Adipocyte (in vitro differentiated cells): Measurements from ENCODE around the gene THRAP3.
"Not testable (repeated sequence)": the region's sequence is repeated elsewhere in the genome, so short reads cannot be mapped to it uniquely, and the experiment has no call there.

ENCODE experiments used
- DNase-seq: peaks from one replicate; pipeline ENCODE4 v3.0.0-alpha.2; 2015; ENCODE audit warnings: low read depth
- H3K27me3 ChIP-seq: replicated peaks from 2 replicates; pipeline ENCODE4 v1.7.0; 2013; ENCODE audit warnings: mild to moderate bottlenecking, low read length, moderate library complexity; ENCODE audit not compliant: control insufficient read depth, insufficient read depth
- H3K36me3 ChIP-seq: 2 replicates; pipeline ENCODE4 v1.7.0; 2013; ENCODE audit warnings: low read length, mild to moderate bottlenecking, moderate library complexity; ENCODE audit not compliant: control insufficient read depth, insufficient read depth, severe bottlenecking
- H3K4me1 ChIP-seq: 2 replicates; pipeline ENCODE4 v1.7.0; 2013; ENCODE audit warnings: mild to moderate bottlenecking, low read length, moderate library complexity; ENCODE audit not compliant: control insufficient read depth, insufficient read depth
- H3K4me3 ChIP-seq: 2 replicates; pipeline ENCODE4 v1.7.0; 2013; ENCODE audit warnings: mild to moderate bottlenecking, low read length, moderate library complexity
- H3K9ac ChIP-seq: 2 replicates; pipeline ENCODE4 v1.7.0; 2013; ENCODE audit warnings: mild to moderate bottlenecking, low read length, moderate library complexity
- H3K9me3 ChIP-seq: 2 replicates; pipeline ENCODE4 v1.7.0; 2013; ENCODE audit warnings: mild to moderate bottlenecking, low read length, moderate library complexity; ENCODE audit not compliant: control insufficient read depth

The THRAP3 gene

GRCh38 chr1:36187800-36188593 lies 36.2 kb upstream of the THRAP3 start:
- peak overlapping the region; percentile 85 for H3K9ac ChIP-seq
- no peaks in the 10 kb centered on the region for H3K9me3 ChIP-seq
- H3K27me3 ChIP-seq, result no peaks in the 10 kb centered on the region
- H3K36me3 ChIP-seq, result no peaks in the 10 kb centered on the region
- peaks cover 20% of the 10 kb centered on the region for H3K4me1 ChIP-seq
- peak; percentile 95 for DNase-seq
- peak overlapping the region; percentile 42 for H3K4me3 ChIP-seq

DNA sequence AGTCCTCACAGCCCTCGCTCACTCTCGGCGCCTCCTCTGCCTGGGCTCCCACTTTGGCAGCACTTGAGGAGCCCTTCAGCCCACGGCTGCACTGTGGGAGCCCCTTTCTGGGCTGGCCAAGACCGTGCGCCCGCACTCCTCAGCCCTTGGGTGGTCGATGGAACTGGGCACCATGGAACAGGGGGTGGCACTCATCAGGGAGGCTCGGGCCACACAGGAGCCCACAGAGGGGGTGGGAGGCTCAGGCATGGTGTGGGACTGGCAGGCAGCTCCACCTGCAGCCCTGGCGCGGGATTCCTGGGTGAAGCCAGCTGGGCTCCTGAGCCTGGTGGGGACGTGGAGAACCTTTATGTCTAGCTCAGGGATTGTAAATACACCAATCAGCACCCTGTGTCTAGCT lies 27.4 kb upstream of the THRAP3 start:
- DNase-seq, H3K9ac ChIP-seq, H3K4me3 ChIP-seq, H3K36me3 ChIP-seq, H3K9me3 ChIP-seq, H3K27me3 ChIP-seq: not testable (repeated sequence)
- H3K4me1 ChIP-seq, result peaks cover 10% of the 10 kb centered on the region

- Histone ChIP-seq H3K36me3 (no peaks in the 10 kb centered on the region), H3K9ac (no peak overlapping the region), H3K4me3 (no peak overlapping the region), H3K9me3 (no peaks in the 10 kb centered on the region), H3K27me3 (no peaks in the 10 kb centered on the region), H3K4me1 (peaks cover 20% of the 10 kb centered on the region)
- no peak for DNase-seq
Measured at GRCh38 chr1:36198641-36199040, 25.6 kb upstream of the THRAP3 start.

DNA sequence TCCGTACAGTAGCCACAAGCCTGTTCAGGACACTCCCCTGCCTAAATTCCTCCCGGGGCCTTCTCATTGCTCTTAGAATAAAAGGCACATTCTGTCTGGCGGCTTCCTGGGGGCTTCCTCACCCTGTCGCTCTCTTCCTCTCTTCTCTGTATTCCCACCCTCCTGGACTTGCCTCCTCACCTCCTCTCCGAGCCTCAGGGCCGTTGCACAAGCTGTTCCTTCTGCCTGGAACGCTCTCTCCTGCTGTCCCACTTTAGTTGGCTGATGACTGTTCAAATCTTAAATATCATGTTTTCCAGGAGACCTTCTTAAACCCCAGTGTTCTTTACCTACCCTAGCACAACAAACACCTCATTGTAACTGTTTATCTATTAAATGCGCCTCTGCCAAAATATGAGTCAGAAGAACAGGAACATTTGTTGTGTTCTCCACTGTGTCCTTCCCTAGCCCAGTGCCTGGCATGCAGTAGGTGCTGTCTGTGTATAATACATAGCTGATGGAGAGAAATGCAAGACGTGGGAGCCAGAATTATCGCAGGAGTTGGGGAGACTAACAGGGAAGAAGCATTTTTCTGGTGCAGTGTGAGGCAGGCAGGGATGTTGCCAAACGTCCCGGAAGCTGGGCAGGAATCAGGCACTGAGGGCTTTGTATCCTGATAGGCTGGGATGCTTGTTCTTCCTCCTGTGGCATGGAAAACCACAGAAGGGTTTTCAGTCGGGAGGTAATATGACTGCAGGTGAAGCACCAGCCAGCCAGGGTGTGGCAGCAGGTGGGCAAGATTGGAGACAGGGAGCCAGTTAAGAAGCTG lies 24.1 kb upstream of the THRAP3 start:
- DNase-seq, result peak; percentile 28
- Histone ChIP-seq H3K4me3 (no peak overlapping the region), H3K4me1 (peaks cover 31% of the 10 kb centered on the region), H3K9me3 (no peaks in the 10 kb centered on the region), H3K27me3 (no peaks in the 10 kb centered on the region), H3K36me3 (no peaks in the 10 kb centered on the region), H3K9ac (peak overlapping the region; percentile 2)

GRCh38 chr1:36203027-36203553 lies 21.2 kb upstream of the THRAP3 start:
- Histone ChIP-seq H3K4me1 (peaks cover 51% of the 10 kb centered on the region), H3K9me3 (no peaks in the 10 kb centered on the region), H3K27me3 (no peaks in the 10 kb centered on the region), H3K4me3 (no peak overlapping the region), H3K9ac (peak overlapping the region; percentile 69), H3K36me3 (no peaks in the 10 kb centered on the region)
- no peak for DNase-seq

DNA sequence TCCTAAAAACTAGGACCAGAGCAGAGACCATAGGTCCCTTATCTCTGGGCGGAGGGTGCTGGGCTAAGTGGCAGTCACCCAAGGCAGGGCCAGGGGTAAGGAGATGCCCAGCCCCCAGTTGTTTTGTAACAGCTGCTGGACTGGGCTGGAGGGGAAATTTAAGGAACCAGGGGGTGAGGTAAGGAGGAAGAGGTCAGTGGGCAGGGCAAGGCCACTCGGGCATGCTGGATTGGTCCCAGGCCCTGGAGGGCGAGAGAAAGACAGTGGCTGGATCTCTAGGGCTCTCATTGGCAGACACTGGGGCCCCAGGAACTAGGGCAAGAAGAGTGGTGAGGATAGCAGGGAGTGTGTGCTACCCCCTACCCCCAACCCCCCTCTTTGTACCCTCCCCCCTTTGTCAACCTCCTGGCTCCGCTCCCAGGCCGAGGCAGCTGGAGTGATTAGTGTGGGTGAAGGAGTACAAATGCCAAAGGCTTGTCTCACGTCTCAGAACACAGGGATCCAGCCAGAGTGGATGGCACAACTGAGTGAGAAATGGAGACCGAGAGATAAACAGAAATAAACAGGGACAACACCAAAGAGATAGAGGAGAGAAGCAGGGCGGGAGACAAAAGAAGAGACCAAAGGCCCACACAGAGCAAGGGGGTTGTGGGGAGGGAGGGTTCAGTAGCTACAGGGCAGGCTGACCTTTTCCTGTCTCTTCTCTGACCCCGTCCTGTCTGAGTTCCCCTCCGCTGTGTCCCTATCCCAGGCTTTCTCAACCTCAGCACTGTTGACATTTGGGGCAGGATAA lies 20.5 kb upstream of the THRAP3 start:
- Histone ChIP-seq H3K4me3 (peak overlapping the region; percentile 46), H3K9me3 (no peaks in the 10 kb centered on the region), H3K36me3 (no peaks in the 10 kb centered on the region), H3K4me1 (peaks cover 54% of the 10 kb centered on the region), H3K27me3 (no peaks in the 10 kb centered on the region), H3K9ac (peak overlapping the region; percentile 75)
- peak; percentile 69 for DNase-seq

GRCh38 chr1:36204347-36204909 lies 19.8 kb upstream of the THRAP3 start:
- DNase-seq, result no peak
- peak overlapping the region; percentile 49 for H3K4me3 ChIP-seq
- H3K27me3 ChIP-seq, result no peaks in the 10 kb centered on the region
- H3K9me3 ChIP-seq, result no peaks in the 10 kb centered on the region
- H3K4me1 ChIP-seq, result peaks cover 61% of the 10 kb centered on the region
- peak overlapping the region; percentile 54 for H3K9ac ChIP-seq
- no peaks in the 10 kb centered on the region for H3K36me3 ChIP-seq

- Histone ChIP-seq H3K4me3 (no peak overlapping the region), H3K27me3 (no peaks in the 10 kb centered on the region), H3K9ac (no peak overlapping the region), H3K36me3 (no peaks in the 10 kb centered on the region), H3K4me1 (peaks cover 55% of the 10 kb centered on the region), H3K9me3 (no peaks in the 10 kb centered on the region)
- no peak for DNase-seq
Measured at GRCh38 chr1:36206323-36206858, 17.9 kb upstream of the THRAP3 start.

DNA sequence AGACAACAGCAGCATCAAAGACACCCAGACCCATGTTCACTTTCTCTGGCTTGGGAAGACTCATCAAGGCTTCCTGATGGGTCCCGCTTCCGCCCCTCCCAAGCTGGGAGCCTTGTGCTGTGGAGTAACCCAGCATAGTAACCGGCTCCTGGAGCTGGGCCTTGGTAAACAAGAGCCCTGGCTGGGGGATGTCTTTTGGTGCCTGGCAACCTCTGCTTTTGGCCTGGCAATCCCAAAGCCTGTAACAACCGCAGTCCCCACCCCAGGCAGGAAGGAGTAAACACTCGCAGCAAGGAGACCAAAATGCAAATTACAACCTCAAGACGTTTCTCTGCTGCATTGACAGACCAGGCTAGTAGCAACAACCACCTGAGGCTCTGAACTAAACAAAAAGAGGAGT lies 16.9 kb upstream of the THRAP3 start:
- peak; percentile 45 for DNase-seq
- Histone ChIP-seq H3K36me3 (no peaks in the 10 kb centered on the region), H3K4me1 (peaks cover 55% of the 10 kb centered on the region), H3K9me3 (no peaks in the 10 kb centered on the region), H3K27me3 (no peaks in the 10 kb centered on the region), H3K9ac (peak overlapping the region; percentile 21), H3K4me3 (no peak overlapping the region)

- Histone ChIP-seq H3K9me3 (no peaks in the 10 kb centered on the region), H3K4me3 (no peak overlapping the region), H3K9ac (no peak overlapping the region), H3K27me3 (no peaks in the 10 kb centered on the region), H3K36me3 (no peaks in the 10 kb centered on the region), H3K4me1 (peaks cover 42% of the 10 kb centered on the region)
- no peak for DNase-seq
Measured at GRCh38 chr1:36208978-36209703, 15.1 kb upstream of the THRAP3 start.
